ENCODE measurements around the gene GHRHR.

Gene GHRHR

GRCh38 chr7:31002256-31002655 lies 38.5 kb downstream of the GHRHR start:
- Histone ChIP-seq H3K27me3 (ENCODE audit: control insufficient read depth, insufficient read depth, low read length) (no peaks in the 10 kb centered on the region), H3K4me3 (ENCODE audit: low read length) (no peak overlapping the region), H3K27ac (ENCODE audit: low read length) (no peak overlapping the region), H3K4me1 (ENCODE audit: control insufficient read depth, insufficient read depth, low read length) (no peaks in the 10 kb centered on the region), H3K36me3 (ENCODE audit: control insufficient read depth, insufficient read depth, low read length) (no peaks in the 10 kb centered on the region), H3K9me3 (ENCODE audit: control insufficient read depth, insufficient read depth, low read length) (no peaks in the 10 kb centered on the region)
- no CpG with 5 or more reads among the region's 6 CpGs for whole genome bisulfite sequencing (ENCODE audit: insufficient coverage, insufficient read length)
- DNase-seq (ENCODE audit: low read depth, low spot score) = no peak

- Histone ChIP-seq H3K9me3 (ENCODE audit: control insufficient read depth, insufficient read depth, low read length) (no peaks in the 10 kb centered on the region), H3K27ac (ENCODE audit: low read length) (no peak overlapping the region), H3K27me3 (ENCODE audit: control insufficient read depth, insufficient read depth, low read length) (no peaks in the 10 kb centered on the region), H3K36me3 (ENCODE audit: control insufficient read depth, insufficient read depth, low read length) (no peaks in the 10 kb centered on the region), H3K4me1 (ENCODE audit: control insufficient read depth, insufficient read depth, low read length) (no peaks in the 10 kb centered on the region), H3K4me3 (ENCODE audit: low read length) (no peak overlapping the region)
- DNase-seq (ENCODE audit: low read depth, low spot score) = no peak
- no CpG with 5 or more reads among the region's 2 CpGs for WGBS (ENCODE audit: insufficient coverage, insufficient read length)
These were observed 39.3 kb downstream of the GHRHR start for GRCh38 chr7:31003097-31003496.

GRCh38 chr7:31003721-31004120 lies 40.0 kb downstream of the GHRHR start:
- Histone ChIP-seq H3K27ac (ENCODE audit: low read length) (no peak overlapping the region), H3K4me1 (ENCODE audit: control insufficient read depth, insufficient read depth, low read length) (no peaks in the 10 kb centered on the region), H3K4me3 (ENCODE audit: low read length) (no peak overlapping the region), H3K9me3 (ENCODE audit: control insufficient read depth, insufficient read depth, low read length) (no peaks in the 10 kb centered on the region), H3K36me3 (ENCODE audit: control insufficient read depth, insufficient read depth, low read length) (no peaks in the 10 kb centered on the region), H3K27me3 (ENCODE audit: control insufficient read depth, insufficient read depth, low read length) (no peaks in the 10 kb centered on the region)
- WGBS (ENCODE audit: insufficient coverage, insufficient read length) = no CpG with 5 or more reads among the region's 6 CpGs
- DNase-seq (ENCODE audit: low read depth, low spot score) = no peak

GRCh38 chr7:31004393-31004792 lies 40.6 kb downstream of the GHRHR start:
- no peaks in the 10 kb centered on the region for H3K27me3 ChIP-seq (ENCODE audit: control insufficient read depth, insufficient read depth, low read length)
- no peak overlapping the region for H3K4me3 ChIP-seq (ENCODE audit: low read length)
- H3K9me3 ChIP-seq (ENCODE audit: control insufficient read depth, insufficient read depth, low read length) = no peaks in the 10 kb centered on the region
- H3K27ac ChIP-seq (ENCODE audit: low read length) = no peak overlapping the region
- H3K4me1 ChIP-seq (ENCODE audit: control insufficient read depth, insufficient read depth, low read length) = no peaks in the 10 kb centered on the region
- H3K36me3 ChIP-seq (ENCODE audit: control insufficient read depth, insufficient read depth, low read length) = no peaks in the 10 kb centered on the region
- no CpG with 5 or more reads among the region's 1 CpG for whole genome bisulfite sequencing (ENCODE audit: insufficient coverage, insufficient read length)
- DNase-seq (ENCODE audit: low read depth, low spot score) = no peak

DNA sequence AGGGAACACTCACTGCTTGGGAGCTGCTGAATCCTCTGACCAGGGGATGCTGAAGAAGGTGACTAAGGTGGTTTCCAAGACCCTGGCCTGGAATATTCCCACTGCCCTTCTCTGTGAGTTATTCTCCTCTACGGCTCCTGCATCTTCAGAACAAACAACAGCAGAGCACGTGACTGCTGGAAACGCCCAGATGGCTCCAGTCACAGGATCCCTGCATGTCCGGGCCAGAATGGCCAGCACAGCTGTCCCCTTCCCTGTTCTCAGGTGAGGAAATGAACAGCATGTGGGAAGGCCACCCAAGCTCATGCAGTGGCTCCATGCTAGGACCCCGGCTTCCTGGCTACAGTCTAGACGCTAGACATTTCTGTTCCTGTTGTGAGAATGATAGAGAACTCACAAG lies 43.1 kb downstream of the GHRHR start:
- no peaks in the 10 kb centered on the region for H3K36me3 ChIP-seq (ENCODE audit: control insufficient read depth, insufficient read depth, low read length)
- no peak overlapping the region for H3K27ac ChIP-seq (ENCODE audit: low read length)
- H3K4me3 ChIP-seq (ENCODE audit: low read length) = no peak overlapping the region
- H3K9me3 ChIP-seq (ENCODE audit: control insufficient read depth, insufficient read depth, low read length) = no peaks in the 10 kb centered on the region; the same call in 1 of the 2 replicates
- H3K27me3 ChIP-seq (ENCODE audit: control insufficient read depth, insufficient read depth, low read length) = no peaks in the 10 kb centered on the region
- DNase-seq (ENCODE audit: low read depth, low spot score) = no peak
- no CpG with 5 or more reads among the region's 6 CpGs for WGBS (ENCODE audit: insufficient coverage, insufficient read length)
- H3K4me1 ChIP-seq (ENCODE audit: control insufficient read depth, insufficient read depth, low read length) = no peaks in the 10 kb centered on the region

DNA sequence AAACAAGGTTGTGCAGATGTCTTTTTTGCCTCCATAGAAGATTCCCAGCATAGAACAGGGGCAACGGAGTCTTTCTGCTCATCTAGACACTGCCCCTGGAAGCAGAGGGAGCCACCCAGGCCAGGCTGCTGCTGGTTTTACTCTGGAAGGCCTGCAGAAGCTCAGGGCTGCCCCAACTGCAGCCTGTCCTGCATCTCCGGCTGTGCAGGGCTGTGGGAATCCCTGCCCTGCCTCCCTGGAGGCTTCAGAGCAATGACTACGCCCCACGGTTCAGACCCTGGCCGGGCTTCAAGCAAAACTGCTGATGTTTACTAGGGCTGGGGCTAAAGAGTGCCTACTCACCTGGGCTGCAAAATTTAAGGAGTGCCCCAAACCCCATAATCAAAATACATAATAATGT lies 43.9 kb downstream of the GHRHR start:
- DNase-seq (ENCODE audit: low read depth, low spot score) = no peak
- no CpG with 5 or more reads among the region's 5 CpGs for WGBS (ENCODE audit: insufficient coverage, insufficient read length)
- no peak overlapping the region for H3K27ac ChIP-seq (ENCODE audit: low read length)
- no peaks in the 10 kb centered on the region for H3K27me3 ChIP-seq (ENCODE audit: control insufficient read depth, insufficient read depth, low read length)
- H3K36me3 ChIP-seq (ENCODE audit: control insufficient read depth, insufficient read depth, low read length) = no peaks in the 10 kb centered on the region
- no peak overlapping the region for H3K4me3 ChIP-seq (ENCODE audit: low read length)
- H3K4me1 ChIP-seq (ENCODE audit: control insufficient read depth, insufficient read depth, low read length) = no peaks in the 10 kb centered on the region
- H3K9me3 ChIP-seq (ENCODE audit: control insufficient read depth, insufficient read depth, low read length) = no peaks in the 10 kb centered on the region; the same call in 1 of the 2 replicates

GRCh38 chr7:31014826-31015225 lies 51.1 kb downstream of the GHRHR start:
- Histone ChIP-seq H3K27me3 (ENCODE audit: control insufficient read depth, insufficient read depth, low read length) (no peaks in the 10 kb centered on the region), H3K4me1 (ENCODE audit: control insufficient read depth, insufficient read depth, low read length) (no peaks in the 10 kb centered on the region), H3K4me3 (ENCODE audit: low read length) (no peak overlapping the region), H3K27ac (ENCODE audit: low read length) (no peak overlapping the region), H3K9me3 (ENCODE audit: control insufficient read depth, insufficient read depth, low read length) (no peaks in the 10 kb centered on the region; the same call in 1 of the 2 replicates), H3K36me3 (ENCODE audit: control insufficient read depth, insufficient read depth, low read length) (no peaks in the 10 kb centered on the region)
- WGBS (ENCODE audit: insufficient coverage, insufficient read length) = no CpG with 5 or more reads among the region's 3 CpGs
- DNase-seq (ENCODE audit: low read depth, low spot score) = no peak

DNA sequence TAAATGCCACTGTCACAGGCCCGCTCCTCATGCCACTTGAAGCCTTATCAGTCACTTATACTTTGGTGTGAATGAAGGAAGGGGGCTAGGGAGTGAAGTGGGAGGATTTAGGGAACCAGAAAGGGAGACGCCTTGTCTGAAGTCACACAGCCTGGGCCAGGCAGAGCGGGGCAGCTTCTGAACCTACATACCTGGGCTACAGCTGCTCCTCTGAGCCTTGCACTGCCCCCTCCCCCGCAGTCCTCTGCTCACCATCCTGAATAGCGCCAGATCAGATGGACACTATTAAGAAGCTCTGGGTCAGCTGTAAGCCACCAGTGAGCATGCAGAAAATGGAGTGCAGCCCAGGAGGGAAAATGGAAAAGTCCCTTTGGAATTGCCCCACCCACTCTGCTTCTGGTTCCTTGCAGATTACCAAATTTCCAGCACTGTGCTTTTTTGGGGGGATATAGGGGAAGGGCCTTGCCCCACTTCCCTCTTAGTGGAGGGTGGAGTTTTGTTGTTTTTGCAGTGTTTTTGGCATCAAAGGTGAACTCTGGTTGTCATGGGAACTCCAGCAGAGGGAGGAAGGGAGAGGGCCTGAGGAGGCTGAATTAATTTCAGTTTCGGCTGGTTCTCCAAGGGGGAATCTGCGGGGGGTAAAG lies 53.4 kb downstream of the GHRHR start:
- peaks cover 5% of the 10 kb centered on the region for H3K4me1 ChIP-seq (ENCODE audit: control insufficient read depth, insufficient read depth, low read length)
- H3K9me3 ChIP-seq (ENCODE audit: control insufficient read depth, insufficient read depth, low read length) = no peaks in the 10 kb centered on the region
- no peaks in the 10 kb centered on the region for H3K36me3 ChIP-seq (ENCODE audit: control insufficient read depth, insufficient read depth, low read length)
- H3K27ac ChIP-seq (ENCODE audit: low read length) = no peak overlapping the region
- no peak overlapping the region for H3K4me3 ChIP-seq (ENCODE audit: low read length)
- DNase-seq (ENCODE audit: low read depth, low spot score) = no peak
- no peaks in the 10 kb centered on the region for H3K27me3 ChIP-seq (ENCODE audit: control insufficient read depth, insufficient read depth, low read length)
- no CpG with 5 or more reads among the region's 7 CpGs for WGBS (ENCODE audit: insufficient coverage, insufficient read length)

DNA sequence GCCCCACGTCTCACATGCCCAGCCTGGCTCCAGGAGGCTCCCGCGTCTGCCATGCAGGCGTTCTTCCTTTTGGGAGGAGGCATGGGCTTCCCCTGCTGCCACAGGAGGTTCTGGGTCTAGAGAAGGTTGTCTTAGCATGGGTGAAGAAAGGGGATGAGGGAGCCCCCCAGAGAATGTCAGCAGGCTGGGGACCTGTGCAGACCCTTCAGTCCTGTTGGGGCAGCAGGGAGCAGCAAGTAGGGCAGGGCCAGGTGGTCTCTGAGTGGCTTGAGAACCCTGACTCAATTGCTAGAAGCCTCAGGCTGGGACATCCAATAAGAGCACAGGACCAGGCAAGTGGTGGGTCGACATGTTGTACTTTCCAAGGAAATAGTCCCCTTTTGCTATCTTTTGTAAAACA lies 54.0 kb downstream of the GHRHR start:
- H3K4me1 ChIP-seq (ENCODE audit: control insufficient read depth, insufficient read depth, low read length) = peaks cover 5% of the 10 kb centered on the region
- no peak overlapping the region for H3K4me3 ChIP-seq (ENCODE audit: low read length)
- WGBS (ENCODE audit: insufficient coverage, insufficient read length) = no CpG with 5 or more reads among the region's 5 CpGs
- no peaks in the 10 kb centered on the region for H3K27me3 ChIP-seq (ENCODE audit: control insufficient read depth, insufficient read depth, low read length)
- no peak for DNase-seq (ENCODE audit: low read depth, low spot score)
- no peaks in the 10 kb centered on the region for H3K36me3 ChIP-seq (ENCODE audit: control insufficient read depth, insufficient read depth, low read length)
- no peaks in the 10 kb centered on the region for H3K9me3 ChIP-seq (ENCODE audit: control insufficient read depth, insufficient read depth, low read length)
- no peak overlapping the region for H3K27ac ChIP-seq (ENCODE audit: low read length)

DNA sequence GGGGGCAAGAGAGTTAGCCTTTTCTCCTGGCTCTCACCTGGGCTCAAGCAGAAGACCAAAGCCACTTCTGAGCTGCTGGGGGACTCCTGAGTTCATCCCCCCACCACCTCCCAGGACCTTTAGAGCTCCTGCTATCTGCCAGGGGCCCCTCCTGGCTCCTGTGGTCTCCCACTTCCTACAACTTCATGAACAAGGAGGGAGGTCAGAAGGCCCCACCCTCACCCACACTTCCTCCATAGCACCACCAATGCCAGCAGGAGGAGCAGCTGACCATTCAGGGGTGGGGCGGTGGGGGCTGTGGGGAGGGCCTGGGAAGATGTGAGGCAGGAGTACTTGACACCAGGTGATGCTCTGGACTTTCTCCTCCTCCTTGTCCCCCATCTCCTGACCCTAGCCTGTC lies 55.8 kb downstream of the GHRHR start:
- H3K9me3 ChIP-seq (ENCODE audit: control insufficient read depth, insufficient read depth, low read length) = no peaks in the 10 kb centered on the region
- no peak overlapping the region for H3K4me3 ChIP-seq (ENCODE audit: low read length)
- H3K36me3 ChIP-seq (ENCODE audit: control insufficient read depth, insufficient read depth, low read length) = no peaks in the 10 kb centered on the region
- WGBS (ENCODE audit: insufficient coverage, insufficient read length) = no CpG with 5 or more reads among the region's 1 CpG
- no peaks in the 10 kb centered on the region for H3K27me3 ChIP-seq (ENCODE audit: control insufficient read depth, insufficient read depth, low read length)
- H3K27ac ChIP-seq (ENCODE audit: low read length) = no peak overlapping the region
- no peak for DNase-seq (ENCODE audit: low read depth, low spot score)
- peaks cover 5% of the 10 kb centered on the region for H3K4me1 ChIP-seq (ENCODE audit: control insufficient read depth, insufficient read depth, low read length)

DNA sequence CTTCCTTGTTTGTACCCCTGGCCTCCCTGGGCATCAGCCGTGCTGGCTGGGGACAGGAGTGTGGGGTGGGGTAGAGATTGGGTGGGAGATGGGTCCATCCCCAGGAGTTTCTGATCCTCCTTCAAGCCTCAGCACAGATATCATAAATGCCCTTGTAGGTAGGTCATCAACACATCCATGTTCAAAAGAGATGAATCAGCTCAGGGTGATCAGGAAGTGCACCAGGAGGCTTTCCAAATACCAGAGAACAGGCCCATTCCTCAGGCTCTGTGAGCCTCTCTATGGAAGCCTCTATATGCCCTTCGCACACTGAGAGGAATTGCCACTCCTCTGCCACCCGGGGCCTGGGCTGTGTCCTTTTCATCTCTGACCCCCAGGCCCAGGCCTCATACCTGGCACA lies 56.4 kb downstream of the GHRHR start:
- Histone ChIP-seq H3K27ac (ENCODE audit: low read length) (no peak overlapping the region), H3K27me3 (ENCODE audit: control insufficient read depth, insufficient read depth, low read length) (no peaks in the 10 kb centered on the region), H3K36me3 (ENCODE audit: control insufficient read depth, insufficient read depth, low read length) (no peaks in the 10 kb centered on the region), H3K4me3 (ENCODE audit: low read length) (no peak overlapping the region), H3K9me3 (ENCODE audit: control insufficient read depth, insufficient read depth, low read length) (no peaks in the 10 kb centered on the region), H3K4me1 (ENCODE audit: control insufficient read depth, insufficient read depth, low read length) (peaks cover 5% of the 10 kb centered on the region)
- WGBS (ENCODE audit: insufficient coverage, insufficient read length) = no CpG with 5 or more reads among the region's 3 CpGs
- no peak for DNase-seq (ENCODE audit: low read depth, low spot score)
